Ishikawa (cell line): ENCODE data around the gene MAP1A.

Experiments used
- CEBPB ChIP-seq: IDR thresholded peaks from 2 replicates; pipeline ENCODE4 v1.6.1; 2012
- EP300 ChIP-seq: IDR thresholded peaks from 2 replicates; pipeline ENCODE4 v1.6.1; 2012; ENCODE audit warnings: borderline replicate concordance
- TAF1 ChIP-seq: IDR thresholded peaks from 2 replicates; pipeline ENCODE4 v1.6.1; 2012; ENCODE audit warnings: low read depth, mild to moderate bottlenecking
- TCF12 ChIP-seq: IDR thresholded peaks from 2 replicates; pipeline ENCODE4 v1.6.1; 2012; ENCODE audit warnings: low read depth
- YY1 ChIP-seq: IDR thresholded peaks from 2 replicates; pipeline ENCODE4 v1.6.1; 2012; ENCODE audit warnings: low read depth
- TF ChIP-seq, protein P1 (sequence below): IDR thresholded peaks from 2 replicates; pipeline ENCODE4 v1.6.1; 2012; ENCODE audit warnings: low read depth, mild to moderate bottlenecking
- TF ChIP-seq, protein P2 (sequence below): IDR thresholded peaks from 2 replicates; pipeline ENCODE4 v1.6.1; 2012

DNA sequence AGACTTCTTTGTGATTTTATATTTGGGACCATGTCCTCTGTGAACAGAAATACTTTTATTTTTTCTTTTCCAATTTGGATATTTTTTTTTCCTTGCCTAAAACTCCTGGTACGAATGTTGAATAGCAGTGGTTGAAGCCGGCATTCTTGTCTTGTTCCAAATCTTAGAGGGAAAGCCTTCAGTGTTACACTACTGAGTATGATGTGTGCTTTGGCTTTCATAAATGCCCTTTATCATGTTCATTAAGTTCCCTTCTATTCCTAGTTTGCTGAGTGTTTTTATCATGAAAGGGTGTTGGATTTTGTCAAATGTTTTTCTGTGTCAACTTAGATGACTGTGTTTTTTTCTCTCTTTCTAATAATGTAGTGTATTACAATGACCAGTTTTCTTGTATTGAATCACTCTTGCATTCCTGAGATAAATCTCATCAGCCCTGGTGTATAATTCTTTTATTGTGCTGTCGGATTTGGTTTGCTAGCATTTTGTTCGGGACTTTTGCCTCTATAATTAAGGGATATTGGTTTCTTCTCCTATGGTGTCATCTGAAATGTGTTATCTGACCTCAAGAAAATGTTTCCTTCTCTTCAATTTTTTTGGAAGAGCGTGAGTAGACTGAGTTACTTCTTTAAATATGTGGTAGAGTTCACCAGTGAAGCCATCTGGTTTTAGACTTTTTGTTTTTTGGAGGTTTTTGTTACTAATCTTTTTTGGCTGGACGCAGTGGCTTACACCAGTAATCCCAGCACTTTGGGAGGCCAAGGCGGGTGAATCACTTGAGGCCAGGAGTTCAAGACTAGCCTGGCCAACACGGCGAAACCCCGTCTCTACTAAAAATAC lies 33.3 kb downstream of the MAP1A start:
- TF ChIP-seq EP300 (no peak), TCF12 (no peak), CEBPB (no peak), TAF1 (no peak), YY1 (no peak)
- TF ChIP-seq, protein P1, sequence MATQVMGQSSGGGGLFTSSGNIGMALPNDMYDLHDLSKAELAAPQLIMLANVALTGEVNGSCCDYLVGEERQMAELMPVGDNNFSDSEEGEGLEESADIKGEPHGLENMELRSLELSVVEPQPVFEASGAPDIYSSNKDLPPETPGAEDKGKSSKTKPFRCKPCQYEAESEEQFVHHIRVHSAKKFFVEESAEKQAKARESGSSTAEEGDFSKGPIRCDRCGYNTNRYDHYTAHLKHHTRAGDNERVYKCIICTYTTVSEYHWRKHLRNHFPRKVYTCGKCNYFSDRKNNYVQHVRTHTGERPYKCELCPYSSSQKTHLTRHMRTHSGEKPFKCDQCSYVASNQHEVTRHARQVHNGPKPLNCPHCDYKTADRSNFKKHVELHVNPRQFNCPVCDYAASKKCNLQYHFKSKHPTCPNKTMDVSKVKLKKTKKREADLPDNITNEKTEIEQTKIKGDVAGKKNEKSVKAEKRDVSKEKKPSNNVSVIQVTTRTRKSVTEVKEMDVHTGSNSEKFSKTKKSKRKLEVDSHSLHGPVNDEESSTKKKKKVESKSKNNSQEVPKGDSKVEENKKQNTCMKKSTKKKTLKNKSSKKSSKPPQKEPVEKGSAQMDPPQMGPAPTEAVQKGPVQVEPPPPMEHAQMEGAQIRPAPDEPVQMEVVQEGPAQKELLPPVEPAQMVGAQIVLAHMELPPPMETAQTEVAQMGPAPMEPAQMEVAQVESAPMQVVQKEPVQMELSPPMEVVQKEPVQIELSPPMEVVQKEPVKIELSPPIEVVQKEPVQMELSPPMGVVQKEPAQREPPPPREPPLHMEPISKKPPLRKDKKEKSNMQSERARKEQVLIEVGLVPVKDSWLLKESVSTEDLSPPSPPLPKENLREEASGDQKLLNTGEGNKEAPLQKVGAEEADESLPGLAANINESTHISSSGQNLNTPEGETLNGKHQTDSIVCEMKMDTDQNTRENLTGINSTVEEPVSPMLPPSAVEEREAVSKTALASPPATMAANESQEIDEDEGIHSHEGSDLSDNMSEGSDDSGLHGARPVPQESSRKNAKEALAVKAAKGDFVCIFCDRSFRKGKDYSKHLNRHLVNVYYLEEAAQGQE: no peak
- TF ChIP-seq, protein P2, sequence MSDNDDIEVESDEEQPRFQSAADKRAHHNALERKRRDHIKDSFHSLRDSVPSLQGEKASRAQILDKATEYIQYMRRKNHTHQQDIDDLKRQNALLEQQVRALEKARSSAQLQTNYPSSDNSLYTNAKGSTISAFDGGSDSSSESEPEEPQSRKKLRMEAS: no peak
